Measurements from ENCODE around the gene WFS1.

DNA sequence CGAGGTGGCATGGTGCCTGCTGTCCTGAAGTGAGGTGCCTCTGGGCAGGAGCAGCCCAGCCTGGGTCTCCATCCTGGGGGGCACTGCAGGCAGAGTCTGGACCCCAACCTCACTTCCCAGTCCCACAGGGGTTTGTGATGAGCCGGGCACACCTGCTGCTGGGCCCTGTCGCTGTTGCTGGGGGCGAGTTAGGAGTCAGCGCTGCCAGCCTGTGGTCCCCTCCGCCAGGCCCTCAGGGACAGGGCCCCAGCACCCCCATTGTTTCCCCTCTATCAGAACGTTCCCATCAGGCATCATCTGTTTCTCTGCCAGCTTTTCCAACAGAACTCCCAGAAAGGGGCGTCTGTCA is 23.4 kb downstream of the WFS1 start:
- no peak for TF ChIP-seq POLR2A (IDR thresholded peaks at IDR 0.05)
- TF ChIP-seq, protein P1, sequence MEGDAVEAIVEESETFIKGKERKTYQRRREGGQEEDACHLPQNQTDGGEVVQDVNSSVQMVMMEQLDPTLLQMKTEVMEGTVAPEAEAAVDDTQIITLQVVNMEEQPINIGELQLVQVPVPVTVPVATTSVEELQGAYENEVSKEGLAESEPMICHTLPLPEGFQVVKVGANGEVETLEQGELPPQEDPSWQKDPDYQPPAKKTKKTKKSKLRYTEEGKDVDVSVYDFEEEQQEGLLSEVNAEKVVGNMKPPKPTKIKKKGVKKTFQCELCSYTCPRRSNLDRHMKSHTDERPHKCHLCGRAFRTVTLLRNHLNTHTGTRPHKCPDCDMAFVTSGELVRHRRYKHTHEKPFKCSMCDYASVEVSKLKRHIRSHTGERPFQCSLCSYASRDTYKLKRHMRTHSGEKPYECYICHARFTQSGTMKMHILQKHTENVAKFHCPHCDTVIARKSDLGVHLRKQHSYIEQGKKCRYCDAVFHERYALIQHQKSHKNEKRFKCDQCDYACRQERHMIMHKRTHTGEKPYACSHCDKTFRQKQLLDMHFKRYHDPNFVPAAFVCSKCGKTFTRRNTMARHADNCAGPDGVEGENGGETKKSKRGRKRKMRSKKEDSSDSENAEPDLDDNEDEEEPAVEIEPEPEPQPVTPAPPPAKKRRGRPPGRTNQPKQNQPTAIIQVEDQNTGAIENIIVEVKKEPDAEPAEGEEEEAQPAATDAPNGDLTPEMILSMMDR (IDR thresholded peaks at IDR 0.05): no peak
